NCI-H748 (cell line): ENCODE measurements around the gene RALY.

Experiments
- DNase-seq: peaks from one replicate; lab custom pipeline; 2025; ENCODE audit not compliant: unreplicated experiment; lab: John Stamatoyannopoulos, UW

The RALY gene

DNA sequence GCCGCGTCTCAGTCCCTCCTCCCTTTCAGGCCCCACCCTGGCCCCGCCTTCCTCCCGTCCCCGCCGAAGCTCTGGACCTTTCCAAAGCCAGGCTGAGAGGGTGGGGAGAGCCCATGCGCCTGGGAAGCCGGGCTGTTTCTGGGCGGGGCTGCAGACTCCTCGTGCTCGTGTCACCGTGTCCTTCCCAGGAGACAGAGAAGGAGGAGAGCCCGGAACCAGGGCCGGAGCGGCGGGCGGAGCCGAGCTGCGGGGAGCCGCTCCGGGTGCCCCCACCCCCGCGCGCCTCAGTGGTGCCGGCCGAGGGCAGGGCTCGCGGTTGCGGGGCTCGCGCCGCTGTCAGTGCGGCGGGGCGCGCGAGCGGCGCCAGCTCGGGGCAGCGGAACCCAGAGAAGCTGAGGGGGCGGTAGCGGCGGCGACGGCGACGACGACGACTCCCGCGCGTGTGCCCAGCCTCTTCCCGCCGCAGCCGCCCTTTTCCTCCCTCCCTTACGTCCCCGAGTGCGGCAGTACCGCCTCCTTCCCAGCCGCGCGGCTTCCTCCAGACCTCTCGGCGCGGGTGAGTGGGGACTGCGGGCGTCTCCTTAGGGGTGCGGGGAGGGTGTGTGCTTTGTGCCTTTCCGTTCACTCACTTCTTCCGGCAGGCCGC, at the start of gene RALY:
Gene RALY, plus strand, starts transcription at position 336 of the 646 bp plus-strand sequence. CDS start 78,164 bp downstream, outside the sequence.
- no peak for DNase-seq

DNA sequence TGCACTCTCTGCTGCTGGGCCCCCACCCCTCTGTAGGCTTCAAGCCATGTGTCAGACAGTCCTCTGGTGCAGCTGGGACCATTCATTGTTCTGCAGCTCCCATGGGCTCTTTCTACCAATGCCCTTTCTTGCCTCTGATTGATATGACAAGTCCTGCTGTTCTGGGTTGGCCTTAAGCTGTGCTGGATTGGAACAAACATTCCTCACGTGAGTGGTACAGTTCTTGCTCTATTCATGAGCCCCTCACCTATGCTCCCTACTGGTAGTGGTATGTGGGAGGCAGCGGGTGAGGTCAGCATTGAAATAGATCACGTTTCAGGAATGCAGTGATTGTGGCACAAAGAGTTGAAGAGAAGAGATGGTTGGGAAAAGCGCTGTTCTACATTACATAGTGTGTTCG, 48.8 kb upstream of the RALY start:
- no peak for DNase-seq

DNA sequence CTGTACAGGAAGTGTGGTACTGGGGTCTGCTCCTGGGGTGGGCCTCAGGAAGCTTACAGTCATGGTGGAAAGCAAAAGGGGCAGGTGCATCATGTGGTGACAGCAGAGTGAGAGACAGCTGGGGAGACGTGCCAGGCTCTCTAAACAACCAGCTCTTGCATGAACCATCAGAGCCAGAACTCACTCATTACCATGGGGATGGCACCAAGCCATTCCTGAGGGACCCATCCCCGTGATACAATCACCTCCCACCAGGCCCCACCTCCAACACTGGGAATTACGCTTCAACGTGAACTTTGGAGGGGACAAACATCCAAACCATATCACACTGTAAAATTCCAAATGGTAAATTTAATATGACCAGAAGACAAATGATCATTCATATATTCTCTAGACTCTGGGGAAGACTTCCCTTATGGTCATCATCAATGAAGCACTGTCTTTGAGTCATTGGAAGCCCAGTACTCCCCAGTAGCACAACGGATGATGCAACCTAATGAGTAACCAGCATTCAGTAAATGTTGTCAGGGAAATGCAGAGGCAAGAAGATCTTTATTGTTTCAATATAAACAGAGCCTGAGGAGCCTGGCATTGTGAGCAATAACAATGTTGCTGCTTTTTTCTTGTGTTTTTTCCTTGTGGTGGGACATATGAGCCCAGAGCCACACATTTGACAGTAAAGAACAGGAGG, 48.2 kb upstream of the RALY start:
- DNase-seq = no peak

DNA sequence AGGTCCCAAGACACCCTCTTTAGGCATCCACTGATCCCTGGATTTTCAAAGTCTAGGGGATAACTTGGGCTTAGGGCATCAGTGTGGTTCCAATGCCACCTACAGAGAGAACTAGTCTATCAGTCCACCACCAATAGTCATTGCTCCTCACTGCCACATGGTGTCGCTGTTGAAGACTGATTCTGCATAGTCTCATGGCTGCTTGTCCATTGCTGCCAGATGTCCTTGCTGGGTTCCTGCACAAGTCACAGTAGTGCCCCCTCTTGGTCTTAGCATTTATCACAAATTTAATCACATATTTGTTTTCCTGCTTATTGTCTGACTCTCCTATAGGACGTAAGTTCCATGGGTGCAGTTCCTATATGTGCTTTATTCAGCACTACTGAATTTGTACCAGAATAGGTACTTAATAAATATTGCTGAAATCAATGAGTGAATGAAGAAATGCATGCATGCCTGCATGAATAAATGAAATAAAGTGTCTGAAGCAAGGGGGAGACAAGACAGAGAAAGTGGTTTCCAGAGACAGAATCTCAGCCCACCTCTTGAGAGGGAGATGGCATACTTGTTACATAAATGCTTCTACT, 45.9 kb upstream of the RALY start:
- peak; percentile 76 for DNase-seq

DNA sequence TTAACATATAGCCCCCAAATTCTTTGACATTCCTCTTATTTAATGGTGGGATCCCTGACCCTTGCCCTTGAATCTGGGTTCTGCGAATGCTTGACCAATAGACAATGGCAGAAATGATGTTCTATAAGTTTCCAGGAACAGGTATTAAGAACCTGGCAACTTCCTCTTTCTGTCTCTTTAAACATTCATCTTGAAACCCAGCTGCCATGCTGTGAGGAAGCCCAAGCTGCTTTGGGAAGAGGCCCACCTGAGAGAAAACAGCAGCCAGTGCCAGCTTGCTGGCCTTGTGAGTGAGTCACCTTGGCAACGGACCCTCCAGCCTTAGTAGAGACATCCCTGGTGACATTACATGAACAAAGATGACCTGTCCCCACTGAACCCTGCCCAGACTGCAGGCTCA, 45.2 kb upstream of the RALY start:
- DNase-seq = no peak

DNA sequence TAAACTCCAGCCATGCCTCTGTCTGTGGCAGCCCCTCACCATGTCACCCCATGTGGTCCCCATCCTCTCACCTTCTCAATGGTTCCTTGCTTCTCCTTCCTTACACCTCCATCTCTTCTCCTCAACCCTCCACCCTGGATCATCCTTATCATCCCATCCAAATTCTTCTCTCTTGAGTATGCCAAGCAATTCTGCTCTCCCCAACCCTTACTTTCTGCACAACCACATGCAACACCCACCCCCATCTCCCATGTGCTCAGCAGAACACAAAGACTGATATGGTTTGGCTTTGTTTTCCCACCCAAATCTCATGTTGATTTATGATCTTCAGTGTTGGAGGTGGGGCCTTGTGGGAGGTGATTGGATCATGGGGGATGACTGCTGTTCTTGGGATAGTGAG, 42.5 kb upstream of the RALY start:
- no peak for DNase-seq

DNA sequence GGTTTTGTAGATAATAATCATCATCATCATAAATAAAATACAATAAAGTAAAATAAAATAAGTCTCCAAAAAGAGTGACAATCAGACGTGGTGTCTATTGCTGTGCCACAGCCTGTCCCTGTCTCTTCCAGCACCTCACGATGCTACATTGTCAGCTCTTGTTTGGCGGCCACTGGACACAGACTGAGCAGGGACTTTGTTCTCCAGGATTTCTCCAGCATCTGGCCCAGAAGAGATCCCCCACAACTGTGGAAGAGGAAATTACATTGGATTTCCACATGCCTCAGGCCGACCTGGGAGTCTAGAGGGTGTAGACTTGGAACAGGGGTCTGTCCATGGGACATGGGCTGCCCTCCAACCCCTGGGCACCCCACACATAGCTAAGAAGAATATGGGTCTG, 39.2 kb upstream of the RALY start:
- DNase-seq = no peak

DNA sequence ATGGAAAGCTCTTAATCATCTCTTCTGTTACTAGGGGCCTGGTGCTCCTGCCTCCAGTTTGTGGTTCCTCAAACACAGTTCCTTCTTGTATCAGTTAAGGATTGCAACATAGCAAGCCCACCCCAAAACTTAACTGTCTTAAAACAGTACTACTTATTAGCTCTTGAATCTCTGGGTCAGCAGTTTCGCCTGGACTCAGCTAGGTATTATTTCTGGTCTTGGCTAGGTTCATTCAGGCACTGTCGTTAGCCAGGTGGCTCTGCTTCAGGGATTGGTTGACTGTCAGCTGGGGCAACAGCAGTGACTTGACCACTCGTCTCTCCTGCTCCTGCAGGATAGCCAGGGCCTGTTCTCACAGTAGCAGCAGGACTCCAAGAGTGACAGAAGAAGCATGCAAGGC, 30.0 kb upstream of the RALY start:
- no peak for DNase-seq

DNA sequence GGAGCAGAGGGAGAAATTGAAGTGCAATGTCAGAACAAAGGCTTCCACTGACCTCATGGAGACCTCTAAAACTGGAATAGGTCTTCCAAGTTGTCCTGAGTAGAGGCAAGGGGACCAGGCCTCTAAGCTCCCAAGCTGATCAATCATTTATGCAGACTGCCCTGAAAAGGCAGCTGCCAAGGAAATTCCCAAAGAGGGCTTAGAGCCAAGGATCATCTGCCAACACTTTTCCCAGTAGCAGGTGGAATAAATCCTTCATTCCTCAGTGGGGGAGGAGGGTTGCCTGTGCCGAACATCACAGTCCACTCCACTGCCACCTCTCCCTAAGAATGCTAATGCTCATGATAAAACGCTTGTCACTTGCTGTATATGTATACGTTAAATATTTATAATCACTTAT, 29.3 kb upstream of the RALY start:
- DNase-seq = no peak

DNA sequence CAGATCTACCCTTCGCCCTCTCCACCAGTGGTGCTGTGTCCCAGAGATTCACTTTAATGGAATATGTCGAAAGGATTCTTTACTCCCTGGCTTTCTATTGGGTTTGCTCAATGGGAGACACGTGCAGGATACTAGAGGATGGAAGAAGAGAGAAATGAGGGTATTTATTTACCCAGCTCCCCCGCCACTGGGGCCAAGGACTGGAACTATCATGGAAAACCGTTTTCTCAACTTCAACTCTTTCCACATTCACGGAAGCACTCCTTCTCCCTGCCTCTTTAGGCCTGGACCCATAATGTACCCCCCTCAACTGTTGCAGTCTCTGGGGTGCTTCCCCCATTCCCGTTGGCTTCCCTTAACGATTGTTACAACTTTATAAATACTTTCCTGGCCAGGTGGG, 26.6 kb upstream of the RALY start:
- no peak for DNase-seq

DNA sequence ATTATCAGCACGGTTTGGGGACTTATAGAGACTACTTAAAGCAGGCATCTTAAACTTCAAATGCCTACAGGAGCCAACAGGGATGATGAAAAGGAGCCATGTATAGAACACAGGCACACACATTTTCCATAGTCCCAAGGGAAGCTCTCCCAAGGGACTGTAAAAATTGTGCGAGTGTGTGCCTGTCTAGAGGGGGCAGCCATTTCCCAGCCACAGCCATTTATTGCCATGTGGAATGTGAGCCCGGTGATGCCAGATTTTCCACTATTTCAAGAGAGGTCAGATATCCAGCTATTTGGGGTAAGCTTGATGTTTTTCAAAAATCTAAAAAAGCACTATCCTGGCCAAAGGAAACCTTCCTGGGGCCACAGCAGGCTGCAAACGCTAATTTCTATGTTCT, 24.1 kb upstream of the RALY start:
- DNase-seq = no peak

DNA sequence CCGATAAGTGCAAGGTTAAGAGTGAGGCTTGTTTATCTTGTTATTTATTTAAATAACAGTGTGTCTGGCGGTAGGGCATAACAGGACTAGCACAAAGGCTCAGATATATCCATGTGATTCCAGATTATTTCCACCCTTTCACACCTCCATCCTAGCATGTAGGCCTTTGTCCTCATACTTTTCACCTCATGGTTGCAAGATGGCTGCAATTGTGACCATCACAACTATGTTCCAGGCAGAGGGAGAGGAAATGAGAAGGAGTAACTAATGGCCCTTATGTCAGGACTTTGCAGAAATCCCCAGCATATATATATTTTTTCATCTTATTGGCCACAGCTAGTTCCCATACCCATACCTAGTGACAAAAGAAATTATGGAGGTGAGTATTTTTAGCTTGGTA, 23.5 kb upstream of the RALY start:
- DNase-seq = no peak

DNA sequence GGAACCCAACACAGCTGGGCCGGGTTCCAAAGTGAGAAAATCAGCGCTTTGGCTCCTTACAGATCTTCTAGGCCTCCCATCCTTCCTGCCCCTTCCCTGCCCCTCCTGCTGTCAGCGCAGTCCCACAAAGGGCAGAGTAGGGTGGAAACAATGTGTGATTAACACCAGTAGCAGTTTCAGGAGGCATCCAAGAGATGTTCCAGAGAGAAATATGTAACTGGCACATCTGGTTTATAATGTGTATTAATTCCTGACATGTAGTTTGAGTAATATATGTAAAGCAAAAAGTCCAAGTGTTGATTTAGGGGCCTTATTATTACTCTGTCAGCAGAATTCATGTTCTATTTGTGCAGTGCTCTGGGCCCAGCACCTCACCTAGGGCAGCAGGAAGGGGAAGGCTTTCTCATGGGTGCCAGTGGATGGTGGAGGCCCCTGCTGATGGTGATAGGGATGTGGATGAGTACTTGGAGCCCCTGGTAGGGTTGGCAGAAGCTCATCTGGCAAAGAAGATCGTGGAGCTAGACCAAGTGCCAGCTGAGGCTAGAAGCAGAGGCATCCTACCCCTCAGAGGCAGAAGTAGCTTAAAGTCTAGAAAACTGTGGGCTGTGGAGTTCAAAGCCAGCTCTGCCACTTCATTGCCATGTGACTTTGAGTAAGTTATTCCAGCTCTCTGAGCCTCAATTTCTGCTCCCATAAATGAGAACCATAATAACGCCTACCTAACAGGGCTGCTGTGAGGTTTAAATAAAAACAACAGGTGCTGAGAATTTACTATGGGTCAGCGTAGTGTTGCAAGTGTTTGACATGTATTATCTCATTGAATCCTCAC, 22.4 kb upstream of the RALY start:
- no peak for DNase-seq

DNA sequence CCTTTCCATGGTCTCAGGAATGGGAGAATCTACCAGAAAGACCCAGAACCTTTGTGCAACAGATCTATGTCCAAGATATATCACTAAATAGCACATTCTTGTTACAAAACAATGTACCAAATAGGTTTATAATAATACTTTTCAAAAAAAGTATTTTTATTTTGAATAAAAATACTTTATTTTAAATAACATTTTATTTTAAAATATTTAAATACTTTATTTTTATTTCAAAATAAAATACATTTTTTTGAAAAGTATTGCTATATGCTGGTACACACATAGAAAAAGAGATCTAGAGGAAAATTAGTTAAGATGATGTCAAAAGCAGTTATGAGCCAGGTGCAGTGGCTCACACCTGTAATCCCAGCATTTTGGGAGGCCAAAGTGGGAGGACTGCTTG, 16.8 kb upstream of the RALY start:
- no peak for DNase-seq

DNA sequence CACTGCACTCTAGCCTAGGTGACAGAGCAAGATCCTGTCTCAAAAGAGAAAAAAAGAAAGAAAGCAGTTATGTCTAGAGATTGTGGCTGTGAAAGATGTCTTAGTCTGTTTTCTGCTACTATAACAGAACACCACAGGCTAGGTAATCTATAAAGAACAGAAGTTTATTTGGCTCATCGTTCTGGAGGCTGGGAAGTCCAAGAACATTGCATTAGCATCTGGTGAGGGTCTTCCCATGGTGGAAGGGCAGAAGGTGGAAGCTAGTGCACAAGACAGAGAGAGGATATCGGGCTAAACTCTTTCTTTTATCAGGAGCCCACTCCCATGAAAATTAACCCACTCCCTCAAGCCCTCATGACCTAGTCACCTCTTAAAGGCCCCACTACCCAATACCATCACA, 16.2 kb upstream of the RALY start:
- no peak for DNase-seq

DNA sequence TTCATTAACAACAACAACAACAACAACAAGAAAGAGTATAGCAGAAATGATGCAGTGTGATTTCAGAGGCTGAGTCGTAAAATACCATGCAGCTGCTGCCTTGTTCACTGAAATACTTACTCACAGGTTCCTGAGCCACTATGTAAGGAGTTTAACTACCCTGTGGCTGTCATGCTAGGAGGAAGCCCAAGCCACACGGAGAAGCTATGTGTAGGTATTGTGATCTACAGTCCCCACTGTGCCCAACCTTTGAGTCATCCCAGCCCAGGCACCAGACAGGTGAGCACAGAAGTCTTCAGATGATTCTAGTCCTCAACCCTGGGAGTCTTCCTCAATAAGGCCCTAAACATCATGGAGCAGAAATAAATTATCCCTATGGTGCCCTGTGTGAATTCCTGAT, 14.6 kb upstream of the RALY start:
- no peak for DNase-seq

DNA sequence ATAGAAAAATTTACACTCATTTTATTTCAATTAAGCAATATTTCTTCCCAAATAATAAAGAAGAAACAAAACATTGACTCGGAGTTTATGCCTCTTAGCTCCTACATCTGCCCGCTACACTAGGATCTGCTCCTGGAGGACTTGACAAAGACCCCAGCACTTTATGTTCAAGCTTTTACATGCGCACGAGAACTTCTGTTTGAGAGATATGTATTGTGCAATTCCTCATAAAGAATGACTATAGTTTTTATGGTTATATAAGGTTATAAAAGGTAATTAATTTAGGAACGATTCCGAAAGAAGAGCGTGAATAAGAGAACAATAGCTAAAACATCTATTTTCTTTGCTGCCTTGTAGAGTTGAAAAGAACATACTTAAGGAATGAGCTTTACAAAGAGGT, 12.4 kb upstream of the RALY start:
- DNase-seq = no peak

DNA sequence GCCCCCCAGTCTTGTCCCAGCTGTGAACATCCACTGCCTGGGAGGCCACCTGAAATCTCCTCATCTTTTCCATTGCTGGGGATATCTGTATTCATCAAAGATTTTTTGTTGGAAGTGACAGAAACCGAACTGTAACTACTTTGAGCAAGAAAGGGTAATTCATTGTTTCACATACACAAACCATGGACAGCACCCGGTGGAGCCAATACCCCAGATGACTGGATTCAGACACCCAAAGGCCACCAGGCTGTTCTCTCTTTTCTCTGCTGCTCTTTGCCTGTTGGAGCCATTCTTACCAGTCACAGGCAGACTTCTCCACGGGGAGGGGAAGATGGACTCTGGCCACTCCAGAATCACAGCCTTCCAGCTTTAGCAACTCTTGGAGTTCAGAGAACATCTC, 11.7 kb upstream of the RALY start:
- DNase-seq = no peak

DNA sequence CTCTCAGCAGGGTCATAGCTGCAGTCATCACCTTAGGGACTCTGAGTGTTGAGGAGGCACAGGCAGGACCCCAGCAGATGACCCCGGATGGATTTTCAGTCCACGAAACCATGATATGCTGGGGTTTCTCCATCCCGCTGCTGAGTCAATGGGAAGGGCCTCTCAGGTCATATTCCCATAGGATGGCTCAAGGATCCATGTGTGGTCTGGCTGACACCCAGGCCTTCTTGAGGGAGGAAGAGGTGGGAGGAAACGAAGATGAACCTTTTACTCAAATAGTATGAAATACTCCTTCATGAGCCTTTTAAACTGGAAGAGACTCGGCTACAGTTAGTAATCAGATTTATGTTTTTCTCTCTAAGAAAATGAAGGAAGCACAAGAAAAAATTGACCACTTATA, 10.3 kb upstream of the RALY start:
- DNase-seq = no peak

DNA sequence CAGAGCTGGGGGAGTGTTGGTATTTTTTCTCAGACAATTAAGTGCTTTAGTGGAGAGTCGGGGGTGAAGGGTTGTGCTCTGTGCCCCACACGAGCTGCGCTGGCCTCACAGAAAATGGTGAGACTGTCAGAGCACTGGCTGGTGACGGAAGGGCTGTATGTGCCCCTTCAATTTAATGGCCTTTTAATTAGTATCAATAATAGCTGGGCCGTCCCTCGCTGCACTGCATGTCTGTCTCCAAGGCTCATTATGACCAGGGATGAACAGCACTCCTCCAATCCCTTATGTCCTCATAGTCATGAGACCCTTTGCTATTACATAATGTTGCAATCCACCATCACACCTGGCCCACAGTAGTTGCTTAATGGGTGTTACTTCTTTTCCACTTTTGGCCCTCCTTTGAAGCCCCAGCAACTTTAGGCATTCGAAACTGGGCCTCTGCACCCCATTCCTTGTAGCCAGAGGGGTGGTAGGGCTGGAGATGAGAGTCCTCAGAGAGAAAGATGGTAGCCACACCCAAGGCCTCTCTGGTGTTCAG, 9.5 kb upstream of the RALY start:
- peak; percentile 52 for DNase-seq

DNA sequence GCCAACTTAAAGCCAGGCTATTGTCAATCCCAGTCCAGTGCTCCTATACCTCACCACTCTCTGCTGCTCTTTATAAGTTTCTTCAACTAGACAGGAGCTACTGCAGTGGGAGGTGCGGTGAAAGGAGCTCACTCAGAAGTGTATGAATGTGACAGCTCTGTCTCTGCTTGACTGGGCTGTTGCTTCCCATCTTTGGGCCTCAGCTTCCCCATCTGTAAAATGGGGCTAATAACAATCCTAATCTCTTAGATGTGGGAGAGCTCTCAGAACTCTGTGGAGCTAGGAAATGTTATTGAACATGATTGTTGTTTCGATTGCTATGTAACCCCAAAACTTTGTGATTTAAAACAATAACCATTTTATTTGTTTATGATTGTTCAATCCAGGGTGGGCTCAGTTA, 8.4 kb upstream of the RALY start:
- DNase-seq = no peak

DNA sequence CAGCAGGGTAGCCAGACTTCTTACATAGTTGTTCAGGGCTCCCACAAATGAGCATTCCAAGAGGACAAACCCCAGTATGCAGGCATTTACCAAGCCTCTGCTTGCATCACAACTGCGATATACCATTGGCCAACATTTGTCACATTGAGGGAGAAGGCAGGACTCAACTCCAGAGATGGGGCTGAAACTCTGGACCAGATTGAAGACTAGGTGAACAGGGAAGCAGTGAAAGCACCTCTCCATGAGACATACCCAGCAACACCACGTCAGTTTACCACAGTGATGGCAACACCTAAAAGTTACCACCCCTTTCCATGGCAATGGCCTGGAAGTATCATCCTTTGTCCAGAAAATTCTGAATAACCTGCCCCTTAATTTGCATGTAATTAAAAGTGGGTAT, 7.9 kb upstream of the RALY start:
- no peak for DNase-seq
